ENCODE results near the gene NHLH2.
A peak's percentile ranks its signal among the peaks of the same experiment; 100 is the strongest.

The NHLH2 gene

DNA sequence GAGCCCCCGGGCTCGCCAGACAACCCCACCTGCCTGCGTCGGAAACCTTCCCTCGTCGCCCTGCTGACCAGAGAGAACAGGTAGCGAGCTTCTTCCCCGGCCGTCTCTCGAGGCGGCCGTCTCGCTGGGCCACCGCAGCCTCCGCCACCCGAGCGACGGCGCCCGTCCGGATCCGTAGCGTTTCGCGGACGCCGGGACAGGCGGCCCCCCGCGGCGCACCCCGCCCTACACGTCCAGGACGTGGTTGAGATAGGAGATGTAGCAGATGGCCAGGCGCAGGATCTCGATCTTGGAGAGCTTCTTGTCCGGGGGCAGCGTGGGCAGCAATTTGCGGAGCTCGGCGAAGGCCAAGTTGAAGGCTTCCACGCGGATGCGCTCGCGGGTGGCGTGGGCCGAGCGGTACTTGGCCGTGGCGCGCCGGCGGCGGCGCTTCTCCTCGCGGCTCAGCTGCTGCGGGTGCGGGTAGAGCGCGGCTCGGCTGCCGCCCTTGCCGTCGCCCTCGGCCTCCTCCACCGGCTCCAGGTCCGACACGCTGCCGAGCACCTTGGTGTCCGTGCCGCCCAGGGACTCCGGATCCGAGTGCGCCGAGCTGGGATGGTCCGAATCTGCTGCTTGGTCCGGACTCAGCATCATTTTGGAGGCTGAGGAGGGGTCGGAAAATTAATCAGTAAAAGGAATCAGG lies 3.0 kb downstream of the NHLH2 start:
- no peak for DNase-seq

GRCh38 chr1:115837341-115837739 lies 3.6 kb downstream of the NHLH2 start:
- no peak for DNase-seq

DNA sequence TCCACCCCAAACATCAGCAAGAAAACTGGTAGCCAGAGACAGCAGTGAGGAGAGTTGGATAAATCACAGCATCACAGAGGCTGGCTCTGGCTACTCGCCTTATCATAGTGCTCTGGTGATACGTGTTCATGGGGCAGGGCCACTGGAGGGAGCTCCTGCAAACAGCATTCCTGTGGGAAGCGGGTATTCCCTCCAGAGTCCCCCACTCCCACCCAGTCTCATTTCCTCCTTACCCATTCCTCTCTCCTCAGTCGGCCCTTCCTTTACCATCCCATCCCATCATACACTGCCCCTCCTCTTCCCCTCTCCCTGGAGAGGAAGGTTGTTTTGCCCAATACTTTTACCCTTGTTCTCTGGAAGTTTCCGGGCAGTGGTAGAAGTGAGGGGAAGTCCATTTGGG lies 7.1 kb downstream of the NHLH2 start:
- DNase-seq, result no peak

DNA sequence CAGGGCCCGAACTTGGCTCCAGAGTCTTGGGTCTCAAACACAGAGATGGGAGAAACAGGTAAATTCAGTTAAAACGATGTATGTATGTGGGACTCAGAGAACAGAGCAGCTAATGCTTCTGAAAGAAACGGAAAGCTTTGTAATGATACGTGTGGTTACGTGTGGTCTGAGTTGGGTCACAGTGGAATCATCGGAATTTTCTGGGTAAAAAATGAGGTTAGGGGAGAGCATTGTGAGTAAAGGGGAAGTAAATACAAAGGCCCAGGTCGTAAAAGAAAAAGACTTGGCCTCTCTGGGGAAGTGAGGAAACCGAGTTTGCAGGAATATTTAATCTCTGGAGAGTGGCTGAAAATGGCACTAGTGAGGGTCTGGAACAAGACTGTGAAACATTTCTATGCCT lies 8.3 kb downstream of the NHLH2 start:
- DNase-seq, result no peak

DNA sequence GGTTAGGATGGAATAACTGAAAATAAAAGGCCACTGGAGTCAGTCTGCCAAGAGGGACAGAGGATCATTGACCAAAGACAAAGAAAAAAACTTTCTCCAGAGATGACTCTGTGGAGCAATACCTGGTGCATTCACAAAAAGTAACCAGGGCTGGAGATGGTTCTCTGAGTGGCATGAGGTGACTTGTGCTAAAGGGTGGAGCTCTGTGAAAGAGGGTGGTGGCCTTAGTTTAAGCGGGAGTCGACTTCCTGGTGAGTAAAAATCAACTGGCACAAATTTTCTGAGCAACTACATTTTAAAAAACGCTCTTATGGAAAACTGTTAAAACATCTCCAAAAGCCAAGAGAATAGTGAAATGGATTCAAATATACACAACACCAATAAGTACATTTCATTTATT lies 10.0 kb downstream of the NHLH2 start:
- no peak for DNase-seq

DNA sequence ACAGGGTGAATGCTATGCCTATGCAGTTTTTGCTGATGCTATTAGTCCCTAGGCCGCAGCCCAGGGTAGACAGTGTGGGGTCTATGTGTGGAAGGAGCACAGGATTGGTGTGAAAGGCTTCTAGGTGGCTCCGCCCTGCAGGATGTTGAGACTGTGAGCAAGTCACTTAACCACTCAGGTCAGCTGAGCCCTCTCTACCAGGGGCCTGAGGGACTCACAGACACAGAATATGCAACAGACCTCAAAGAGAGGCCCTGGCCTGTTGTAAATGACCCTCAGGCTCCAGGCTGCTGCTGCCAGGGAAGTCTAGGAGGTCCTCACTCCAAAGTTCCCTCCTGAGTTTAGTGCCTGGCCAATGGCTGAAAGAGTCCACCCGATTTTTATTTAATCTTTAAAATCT lies 11.0 kb downstream of the NHLH2 start:
- DNase-seq, result no peak

- DNase-seq, result peak; percentile 34 to 78
These were observed 11.8 kb downstream of the NHLH2 start for GRCh38 chr1:115829023-115829674.

- DNase-seq, result no peak
These were observed 12.6 kb downstream of the NHLH2 start for GRCh38 chr1:115828101-115829022.

DNA sequence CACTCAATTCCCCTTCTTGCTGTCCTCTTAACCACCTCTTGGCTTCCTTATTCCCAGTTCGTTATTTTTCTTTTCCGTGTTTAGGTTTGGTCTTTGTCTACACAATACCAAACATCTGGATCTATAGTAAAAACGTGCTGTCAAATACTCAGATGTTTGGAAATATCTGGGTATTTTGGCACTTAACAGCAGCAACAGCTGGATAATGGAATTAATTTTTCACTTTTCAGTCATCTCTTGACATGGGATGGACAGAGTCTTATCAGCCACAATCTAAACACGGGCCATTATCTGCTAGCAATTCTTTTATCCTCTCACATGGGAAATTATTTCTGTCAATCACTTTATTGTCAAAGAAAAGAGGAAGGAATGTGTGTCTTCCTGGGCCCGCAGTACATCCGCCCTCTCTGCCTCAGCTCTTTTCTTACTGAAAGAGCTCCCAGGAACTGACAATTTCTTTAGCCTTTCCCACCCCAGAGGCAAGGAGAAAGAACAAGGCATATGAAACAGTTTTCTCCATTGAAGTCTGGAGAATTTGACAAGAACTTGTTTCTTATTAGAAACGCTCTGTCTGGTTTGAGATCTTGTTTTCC lies 13.4 kb downstream of the NHLH2 start:
- no peak for DNase-seq

DNA sequence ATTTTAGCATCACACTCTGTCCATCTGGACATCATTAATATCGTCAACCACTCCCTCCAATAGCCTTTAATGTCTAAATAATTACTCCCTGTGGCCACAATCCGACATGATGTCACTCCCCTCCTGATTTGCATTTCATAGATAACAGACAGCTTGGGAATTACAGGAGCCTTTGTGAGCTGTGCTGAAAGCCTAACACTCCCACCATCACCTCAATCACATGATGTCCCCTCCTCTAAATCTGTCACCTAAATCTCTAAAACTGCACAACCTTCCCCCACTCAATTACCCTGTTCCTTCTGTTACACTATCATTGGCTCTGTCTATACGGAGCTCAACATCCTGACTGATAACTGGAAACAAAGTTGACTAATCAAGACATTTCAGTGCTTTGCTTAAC lies 14.3 kb downstream of the NHLH2 start:
- DNase-seq, result no peak

- no peak for DNase-seq
These were observed 18.8 kb downstream of the NHLH2 start for GRCh38 chr1:115822117-115822516.

DNA sequence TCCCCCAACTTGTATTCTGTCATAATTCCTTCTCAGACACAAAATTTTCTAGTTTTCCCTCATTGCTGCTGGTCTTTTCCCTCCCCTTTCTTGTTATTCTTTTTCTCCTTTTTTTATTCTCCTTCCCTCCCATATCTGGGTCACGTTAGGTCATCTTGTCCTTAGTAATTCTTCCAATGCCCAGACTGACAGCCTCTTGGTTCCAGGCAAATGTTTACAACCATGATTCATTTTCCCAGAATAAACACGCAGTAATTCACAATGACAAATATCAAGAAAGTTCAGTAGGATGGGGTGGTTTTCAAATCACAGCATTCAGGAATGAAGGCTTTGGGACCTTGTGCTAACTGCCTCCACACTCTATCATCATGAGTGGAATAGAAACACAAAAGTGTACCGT lies 25.2 kb downstream of the NHLH2 start:
- DNase-seq, result no peak

- DNase-seq, result no peak
These were observed 26.1 kb downstream of the NHLH2 start for GRCh38 chr1:115814685-115815398.

DNA sequence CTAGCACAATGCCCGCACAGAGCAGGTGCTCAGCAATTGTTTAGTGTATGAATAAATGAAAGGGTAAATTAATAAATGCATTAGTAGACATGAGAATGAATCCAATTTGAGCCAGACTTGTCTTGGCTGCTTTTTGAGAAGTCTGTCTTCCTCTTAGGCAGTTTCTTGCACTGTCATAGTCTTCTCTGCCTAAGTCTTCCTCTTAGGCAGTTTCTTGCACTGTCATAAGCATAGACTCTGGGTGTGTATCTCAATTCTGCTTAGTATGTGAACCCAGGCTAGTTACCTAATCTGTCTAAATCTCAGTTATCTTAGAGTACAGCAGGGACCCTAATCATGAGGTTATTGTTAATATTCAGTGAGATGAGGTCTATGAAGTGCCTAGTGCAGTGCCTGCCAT lies 27.2 kb downstream of the NHLH2 start:
- no peak for DNase-seq

GRCh38 chr1:115811140-115811828 lies 29.6 kb downstream of the NHLH2 start:
- no peak for DNase-seq

DNA sequence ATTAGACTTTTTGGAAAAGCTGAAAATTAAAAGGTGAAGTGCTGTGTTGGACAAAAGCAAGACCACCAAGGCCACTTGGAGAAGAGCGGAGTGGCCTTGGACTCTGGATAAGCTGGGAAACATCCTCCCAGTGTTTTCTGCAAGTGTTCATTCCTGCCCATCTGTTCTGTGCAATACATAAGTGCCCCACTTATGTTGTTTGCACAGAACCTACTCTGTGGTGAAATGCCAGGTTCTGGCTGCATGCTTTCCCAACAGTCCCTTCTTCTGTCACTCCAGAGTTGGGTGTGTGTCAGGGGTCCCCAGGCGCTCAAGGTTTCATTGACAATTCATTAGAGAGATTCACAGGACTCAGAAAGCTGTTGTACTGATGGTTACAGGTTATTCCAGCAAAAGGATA lies 30.3 kb downstream of the NHLH2 start:
- no peak for DNase-seq

DNA sequence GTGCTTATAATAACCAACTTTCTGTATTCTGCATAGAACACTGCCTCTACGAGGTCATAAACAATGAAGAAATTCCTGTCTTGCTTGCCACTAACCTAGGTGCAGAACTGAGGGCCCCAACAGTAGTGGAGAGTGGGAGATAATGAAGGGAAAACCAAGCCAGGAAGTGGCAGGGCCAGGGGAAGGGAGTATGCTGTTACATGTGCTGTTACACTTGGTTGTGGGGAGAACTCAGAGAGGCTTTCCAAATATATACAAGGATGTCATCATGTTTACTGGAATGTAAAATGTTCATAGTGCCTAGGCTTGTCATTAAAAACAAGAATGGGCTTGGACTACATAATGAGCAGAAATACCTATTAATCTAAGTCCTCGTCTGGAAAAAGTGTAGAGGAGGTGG lies 31.1 kb downstream of the NHLH2 start:
- DNase-seq, result no peak

GRCh38 chr1:115809076-115809475 lies 31.9 kb downstream of the NHLH2 start:
- no peak for DNase-seq

GRCh38 chr1:115807723-115808122 lies 33.2 kb downstream of the NHLH2 start:
- DNase-seq, result peak in 1 of 2 experiments; percentile 20

DNA sequence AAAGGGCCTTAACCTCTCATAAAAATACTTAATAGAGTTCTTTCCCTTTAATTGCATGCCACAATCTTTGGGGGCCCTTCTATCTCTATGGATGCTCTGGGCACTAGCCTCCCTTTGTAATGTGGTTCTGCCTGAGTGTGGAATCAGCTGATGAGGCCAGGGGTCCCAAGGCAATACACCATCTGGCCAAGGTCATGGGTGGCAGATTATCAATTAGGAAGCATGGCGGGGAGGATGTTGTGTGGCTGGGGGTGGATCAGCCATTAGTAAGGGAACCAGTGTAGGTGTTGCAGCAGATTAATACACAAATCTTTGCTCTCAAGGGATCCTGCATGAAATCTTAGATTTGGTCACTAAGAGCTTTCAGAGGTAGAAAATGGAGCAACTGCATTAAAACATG lies 35.3 kb downstream of the NHLH2 start:
- no peak for DNase-seq

GRCh38 chr1:115802416-115802815 lies 38.5 kb downstream of the NHLH2 start:
- DNase-seq, result no peak

DNA sequence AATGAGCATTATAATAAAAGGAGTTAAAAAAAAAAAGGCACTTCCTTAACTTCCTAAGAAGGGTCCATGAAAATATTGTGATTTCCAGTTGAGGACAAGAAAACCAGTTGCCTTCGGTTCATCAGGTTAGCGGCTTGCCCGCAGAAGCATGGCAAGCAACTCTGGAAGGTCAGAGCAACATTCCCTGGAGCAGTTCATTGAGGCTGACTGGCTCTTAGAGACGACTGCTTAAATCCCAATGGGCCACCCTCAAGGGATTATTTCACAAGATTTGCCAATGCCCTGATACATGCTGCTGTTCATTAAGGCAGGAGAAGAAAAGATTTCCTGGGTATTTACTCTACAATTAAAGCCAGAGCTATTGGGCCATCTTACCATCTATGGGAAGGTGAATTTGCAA lies 43.4 kb downstream of the NHLH2 start:
- no peak for DNase-seq
